SK-N-SH treated with all-trans-retinoic acid at 6 μM for 48 hours (cell line): ENCODE results near the gene PADI3.

Source experiments
- ARNTL ChIP-seq: fragments of 450-650 bp; formaldehyde crosslinking; IDR thresholded peaks from 2 replicates; pipeline ENCODE4 v1.5.0; 2020; ENCODE audit warnings: low read depth, mild to moderate bottlenecking, moderate library complexity, borderline replicate concordance
- CSDC2 ChIP-seq: fragments of 250-450 bp; sonication (Bioruptor Pico); IDR thresholded peaks from 2 replicates; pipeline ENCODE4 v1.5.0; 2020; ENCODE audit warnings: mild to moderate bottlenecking, moderate library complexity
- ESRRG ChIP-seq: fragments of 250-450 bp; sonication (Bioruptor Pico); IDR thresholded peaks from 2 replicates; pipeline ENCODE4 v1.6.1; 2021; ENCODE audit warnings: mild to moderate bottlenecking
- GLIS3 ChIP-seq: fragments of 250-450 bp; sonication (Bioruptor Pico); IDR thresholded peaks from 2 replicates; pipeline ENCODE4 v1.5.0; 2020; ENCODE audit warnings: mild to moderate bottlenecking, moderate library complexity
- PPARA ChIP-seq: fragments of 250-450 bp; sonication (Bioruptor Pico); IDR thresholded peaks from 2 replicates; pipeline ENCODE4 v1.5.0; 2020; ENCODE audit warnings: mild to moderate bottlenecking, borderline replicate concordance
- RARB ChIP-seq: fragments of 250-450 bp; sonication (Bioruptor Pico); IDR thresholded peaks from 2 replicates; pipeline ENCODE4 v1.8.0; 2021; ENCODE audit warnings: mild to moderate bottlenecking, moderate library complexity
- TOX ChIP-seq: fragments of 250-450 bp; sonication (Bioruptor Pico); IDR thresholded peaks from 2 replicates; pipeline ENCODE4 v1.8.0; 2021; ENCODE audit warnings: mild to moderate bottlenecking, moderate library complexity, borderline replicate concordance
- TSHZ2 ChIP-seq: fragments of 250-450 bp; sonication (Bioruptor Pico); IDR thresholded peaks from 2 replicates; pipeline ENCODE4 v1.5.0; 2020; ENCODE audit warnings: mild to moderate bottlenecking, moderate library complexity
- ZC3H10 ChIP-seq: fragments of 250-450 bp; sonication (Bioruptor Pico); IDR thresholded peaks from 2 replicates; pipeline ENCODE4 v1.5.1; 2021; ENCODE audit warnings: mild to moderate bottlenecking, moderate library complexity
- ZFP3 ChIP-seq: fragments of 250-450 bp; sonication (Bioruptor Pico); IDR thresholded peaks from 2 replicates; pipeline ENCODE4 v1.5.0; 2020; ENCODE audit warnings: mild to moderate bottlenecking, moderate library complexity
- ZFP30 ChIP-seq: fragments of 450-650 bp; formaldehyde crosslinking; IDR thresholded peaks from 2 replicates; pipeline ENCODE4 v1.5.0; 2022; ENCODE audit warnings: mild to moderate bottlenecking, moderate library complexity
- TF ChIP-seq, protein P1 (sequence below): fragments of 250-450 bp; sonication (Bioruptor Pico); IDR thresholded peaks from 2 replicates; pipeline ENCODE4 v1.5.1; 2021; ENCODE audit warnings: mild to moderate bottlenecking, moderate library complexity
- TF ChIP-seq, protein P2 (sequence below): fragments of 250-450 bp; sonication (Bioruptor Pico); IDR thresholded peaks from 2 replicates; pipeline ENCODE4 v1.8.0; 2020; ENCODE audit warnings: mild to moderate bottlenecking, moderate library complexity, borderline replicate concordance
- TF ChIP-seq, protein P3 (sequence below): fragments of 250-450 bp; sonication (Bioruptor Pico); IDR thresholded peaks from 2 replicates; pipeline ENCODE4 v1.5.1; 2020; ENCODE audit warnings: low read depth, mild to moderate bottlenecking, moderate library complexity

GRCh38 chr1:17264470-17264869 is 15.6 kb downstream of the PADI3 start:
- TF ChIP-seq, protein P1, sequence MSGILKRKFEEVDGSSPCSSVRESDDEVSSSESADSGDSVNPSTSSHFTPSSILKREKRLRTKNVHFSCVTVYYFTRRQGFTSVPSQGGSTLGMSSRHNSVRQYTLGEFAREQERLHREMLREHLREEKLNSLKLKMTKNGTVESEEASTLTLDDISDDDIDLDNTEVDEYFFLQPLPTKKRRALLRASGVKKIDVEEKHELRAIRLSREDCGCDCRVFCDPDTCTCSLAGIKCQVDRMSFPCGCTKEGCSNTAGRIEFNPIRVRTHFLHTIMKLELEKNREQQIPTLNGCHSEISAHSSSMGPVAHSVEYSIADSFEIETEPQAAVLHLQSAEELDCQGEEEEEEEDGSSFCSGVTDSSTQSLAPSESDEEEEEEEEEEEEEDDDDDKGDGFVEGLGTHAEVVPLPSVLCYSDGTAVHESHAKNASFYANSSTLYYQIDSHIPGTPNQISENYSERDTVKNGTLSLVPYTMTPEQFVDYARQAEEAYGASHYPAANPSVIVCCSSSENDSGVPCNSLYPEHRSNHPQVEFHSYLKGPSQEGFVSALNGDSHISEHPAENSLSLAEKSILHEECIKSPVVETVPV = no peak
- TF ChIP-seq CSDC2 (CRISPR knock-in tag) (no peak), ZC3H10 (CRISPR knock-in tag) (no peak), TOX (CRISPR knock-in tag) (no peak), ZFP3 (no peak), RARB (CRISPR knock-in tag) (no peak), GLIS3 (CRISPR knock-in tag) (no peak), ZFP30 (CRISPR knock-in tag) (no peak), TSHZ2 (CRISPR knock-in tag) (no peak), PPARA (no peak), ESRRG (CRISPR knock-in tag) (no peak), ARNTL (CRISPR knock-in tag) (no peak)
- TF ChIP-seq, protein P2, sequence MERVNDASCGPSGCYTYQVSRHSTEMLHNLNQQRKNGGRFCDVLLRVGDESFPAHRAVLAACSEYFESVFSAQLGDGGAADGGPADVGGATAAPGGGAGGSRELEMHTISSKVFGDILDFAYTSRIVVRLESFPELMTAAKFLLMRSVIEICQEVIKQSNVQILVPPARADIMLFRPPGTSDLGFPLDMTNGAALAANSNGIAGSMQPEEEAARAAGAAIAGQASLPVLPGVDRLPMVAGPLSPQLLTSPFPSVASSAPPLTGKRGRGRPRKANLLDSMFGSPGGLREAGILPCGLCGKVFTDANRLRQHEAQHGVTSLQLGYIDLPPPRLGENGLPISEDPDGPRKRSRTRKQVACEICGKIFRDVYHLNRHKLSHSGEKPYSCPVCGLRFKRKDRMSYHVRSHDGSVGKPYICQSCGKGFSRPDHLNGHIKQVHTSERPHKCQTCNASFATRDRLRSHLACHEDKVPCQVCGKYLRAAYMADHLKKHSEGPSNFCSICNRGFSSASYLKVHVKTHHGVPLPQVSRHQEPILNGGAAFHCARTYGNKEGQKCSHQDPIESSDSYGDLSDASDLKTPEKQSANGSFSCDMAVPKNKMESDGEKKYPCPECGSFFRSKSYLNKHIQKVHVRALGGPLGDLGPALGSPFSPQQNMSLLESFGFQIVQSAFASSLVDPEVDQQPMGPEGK (CRISPR knock-in tag) = no peak
- TF ChIP-seq, protein P3, sequence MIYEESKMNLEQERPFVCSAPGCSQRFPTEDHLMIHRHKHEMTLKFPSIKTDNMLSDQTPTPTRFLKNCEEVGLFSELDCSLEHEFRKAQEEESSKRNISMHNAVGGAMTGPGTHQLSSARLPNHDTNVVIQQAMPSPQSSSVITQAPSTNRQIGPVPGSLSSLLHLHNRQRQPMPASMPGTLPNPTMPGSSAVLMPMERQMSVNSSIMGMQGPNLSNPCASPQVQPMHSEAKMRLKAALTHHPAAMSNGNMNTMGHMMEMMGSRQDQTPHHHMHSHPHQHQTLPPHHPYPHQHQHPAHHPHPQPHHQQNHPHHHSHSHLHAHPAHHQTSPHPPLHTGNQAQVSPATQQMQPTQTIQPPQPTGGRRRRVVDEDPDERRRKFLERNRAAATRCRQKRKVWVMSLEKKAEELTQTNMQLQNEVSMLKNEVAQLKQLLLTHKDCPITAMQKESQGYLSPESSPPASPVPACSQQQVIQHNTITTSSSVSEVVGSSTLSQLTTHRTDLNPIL (CRISPR knock-in tag) = no peak
